Measurements from ENCODE around the gene SSR1.

DNA sequence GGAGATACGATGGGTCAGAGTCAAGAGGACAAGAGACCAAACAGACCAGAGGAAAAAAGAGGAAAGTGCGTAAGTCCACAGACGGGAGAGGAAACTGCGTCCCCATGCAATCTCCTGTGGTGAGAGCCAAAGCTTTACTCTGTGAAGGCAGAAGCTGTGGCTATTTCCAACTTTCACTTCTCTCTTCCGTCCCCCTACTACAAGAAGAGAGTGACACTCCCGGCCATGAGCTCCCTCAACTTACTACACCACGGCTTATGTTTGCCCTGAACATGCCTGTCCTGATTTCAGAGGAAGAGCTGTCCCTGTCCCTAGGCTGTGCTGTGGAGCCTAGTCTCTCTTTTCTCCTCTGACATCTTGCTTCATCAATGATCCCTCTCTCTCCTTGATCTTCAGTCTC lies 11.5 kb upstream of the SSR1 start:
- TF ChIP-seq CTCF (IDR thresholded peaks at IDR 0.05) = no peak
- TF ChIP-seq POLR2A (IDR thresholded peaks at IDR 0.05) = no peak

All from Peyer's patch (tissue), 4 donors.